ENCODE results near the gene SLTM.
"Not testable (repeated sequence)": the region's sequence is repeated elsewhere in the genome, so short reads cannot be mapped to it uniquely, and the experiment has no call there.

Gene SLTM

DNA sequence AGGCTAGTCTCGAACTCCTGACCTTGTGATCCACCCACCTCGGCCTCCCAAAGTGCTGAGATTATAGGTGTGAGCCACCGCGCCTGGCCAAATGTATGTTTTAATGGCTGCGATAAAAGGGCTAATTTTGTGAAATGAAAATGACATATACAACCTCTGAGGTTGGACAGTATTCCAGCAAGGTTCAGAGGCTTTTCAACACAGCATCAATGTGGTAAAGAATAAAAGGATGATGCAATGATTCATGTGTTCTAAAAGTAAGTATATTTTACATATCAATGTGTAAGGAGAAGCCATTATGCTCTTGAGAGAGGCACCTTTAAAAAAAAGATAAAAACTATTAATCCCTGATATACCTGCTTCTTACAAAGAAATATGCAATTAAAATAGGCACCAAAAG, 6.7 kb downstream of the SLTM start:
- no peak for DNase-seq

GRCh38 chr15:58924327-58924726, 9.2 kb downstream of the SLTM start:
- no peak for DNase-seq

GRCh38 chr15:58923696-58924300, 9.7 kb downstream of the SLTM start:
- no peak for DNase-seq

DNA sequence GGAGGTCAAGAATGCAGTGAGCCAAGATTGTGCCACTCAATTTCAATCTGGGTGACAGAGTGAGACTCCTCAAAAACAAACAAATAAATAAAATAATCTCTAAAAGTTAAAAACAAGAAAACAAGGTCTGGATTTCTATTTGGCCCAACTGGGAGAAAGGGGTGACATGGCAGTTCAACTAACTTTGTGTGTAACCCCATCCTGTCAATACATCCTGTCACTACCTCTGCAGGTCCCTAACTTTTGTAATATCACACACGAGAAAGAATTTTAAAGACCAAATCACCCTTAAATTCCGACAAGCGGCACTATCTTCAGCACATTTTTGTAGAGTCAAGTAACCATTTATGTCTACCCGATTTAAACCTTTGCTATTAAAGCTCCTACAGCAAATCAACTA, 10.2 kb downstream of the SLTM start:
- DNase-seq: peak in 1 of 5 experiments; percentile 50

- DNase-seq: no peak
Observed at GRCh38 chr15:58921267-58921790, 12.2 kb downstream of the SLTM start.

DNA sequence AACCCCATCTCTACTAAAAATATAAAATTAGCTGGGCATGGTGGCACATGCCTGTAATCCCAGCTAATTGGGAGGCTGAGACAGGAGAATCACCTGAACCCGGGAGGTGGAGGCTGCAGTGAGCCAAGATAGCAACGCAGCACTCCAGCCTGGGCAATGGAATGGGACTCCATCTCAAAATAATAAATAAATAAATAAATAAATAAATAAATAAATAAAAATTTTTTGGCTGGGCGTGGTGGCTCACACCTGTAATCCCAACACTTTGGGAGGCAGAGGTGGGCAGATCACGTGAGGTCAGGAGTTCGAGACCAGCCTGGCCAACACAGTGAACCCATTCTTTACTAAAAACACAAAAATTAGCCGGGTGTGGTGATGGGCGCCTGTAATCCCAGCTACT, 13.0 kb downstream of the SLTM start:
- DNase-seq: not testable (repeated sequence)

DNA sequence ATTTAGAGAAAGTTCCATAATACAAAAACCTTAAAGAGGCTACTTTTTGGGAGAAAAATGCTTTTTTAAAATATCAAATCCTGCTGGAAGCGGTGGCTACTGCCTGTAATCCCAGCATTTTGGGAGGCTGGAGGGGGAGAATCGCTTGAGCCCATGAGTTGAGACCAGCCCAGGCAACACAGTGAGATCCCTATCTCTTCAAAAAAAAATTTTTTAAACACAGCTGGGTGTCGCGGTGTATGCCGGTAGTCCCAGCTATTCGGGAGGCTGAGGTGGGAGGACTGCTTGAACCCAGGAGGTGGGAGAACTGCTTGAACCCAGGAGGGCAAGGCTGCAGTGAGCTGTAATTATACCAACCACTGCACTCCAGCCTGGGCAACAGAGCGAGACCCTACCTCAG, 14.2 kb downstream of the SLTM start:
- no peak for DNase-seq

DNA sequence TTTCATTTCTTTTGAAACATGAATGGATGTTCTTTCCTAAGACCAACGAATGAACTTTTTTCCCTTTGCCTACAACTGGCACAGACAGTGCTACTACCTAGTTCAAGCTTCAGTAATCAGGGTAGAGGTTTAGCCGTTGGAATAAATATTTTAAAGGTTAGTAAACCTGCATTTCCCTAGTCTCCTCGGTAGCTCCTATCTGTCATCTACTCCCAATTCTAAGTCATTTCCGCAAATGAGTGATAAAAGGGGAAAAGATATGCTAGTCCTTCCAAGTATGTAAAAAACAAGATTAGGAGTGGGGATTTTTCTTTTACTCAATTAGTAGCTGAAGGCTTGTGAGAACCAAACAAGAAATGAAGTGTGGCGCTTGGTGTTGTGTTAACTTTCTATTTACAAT, 15.2 kb downstream of the SLTM start:
- DNase-seq: no peak

DNA sequence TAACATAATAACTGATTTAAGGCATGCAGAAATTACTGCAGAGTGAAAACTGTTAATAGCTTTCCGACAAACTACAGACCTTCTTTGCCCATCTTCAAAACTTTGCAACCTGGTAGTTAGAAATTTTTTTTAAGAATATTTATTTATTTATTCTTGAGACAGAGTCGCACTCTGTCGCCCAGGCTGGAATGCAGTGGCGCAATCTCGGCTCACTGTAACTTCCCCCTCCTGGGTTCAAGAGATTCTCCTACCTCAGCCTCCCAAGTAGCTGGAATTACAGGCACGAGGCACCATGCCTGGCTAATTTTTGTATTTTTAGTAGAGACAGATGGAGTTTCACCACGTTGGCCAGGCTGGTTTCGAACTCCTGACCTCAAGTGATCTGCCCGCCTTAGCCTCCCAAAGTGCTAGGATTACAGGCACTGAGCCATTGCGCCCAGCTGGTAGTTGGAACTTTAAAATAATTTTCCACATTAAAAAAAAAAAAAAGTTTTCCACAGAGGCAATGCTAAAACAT, 15.8 kb downstream of the SLTM start:
- DNase-seq: not testable (repeated sequence)

- DNase-seq: no peak
Observed at GRCh38 chr15:58916962-58917361, 16.5 kb downstream of the SLTM start.

GRCh38 chr15:58910456-58910855, 23.0 kb downstream of the SLTM start:
- no peak for DNase-seq

DNA sequence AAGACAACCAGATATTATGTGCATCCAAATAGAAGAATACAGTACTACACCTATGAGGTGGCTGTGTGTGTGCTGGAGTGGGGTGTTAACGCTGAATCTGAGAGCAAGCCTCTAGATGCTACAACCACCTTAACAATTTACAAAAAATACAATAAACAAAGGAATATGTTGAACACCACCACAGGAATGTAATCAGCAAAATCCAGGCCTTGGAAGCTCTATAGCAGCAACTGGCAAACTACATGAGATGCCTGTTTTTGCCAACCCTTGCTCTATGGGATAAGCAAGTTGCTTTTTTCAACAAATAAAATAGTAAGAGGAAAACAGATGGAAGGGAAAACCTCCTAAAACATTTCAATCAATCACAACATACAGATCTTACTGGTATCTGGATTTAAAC, 23.9 kb downstream of the SLTM start:
- no peak for DNase-seq

DNA sequence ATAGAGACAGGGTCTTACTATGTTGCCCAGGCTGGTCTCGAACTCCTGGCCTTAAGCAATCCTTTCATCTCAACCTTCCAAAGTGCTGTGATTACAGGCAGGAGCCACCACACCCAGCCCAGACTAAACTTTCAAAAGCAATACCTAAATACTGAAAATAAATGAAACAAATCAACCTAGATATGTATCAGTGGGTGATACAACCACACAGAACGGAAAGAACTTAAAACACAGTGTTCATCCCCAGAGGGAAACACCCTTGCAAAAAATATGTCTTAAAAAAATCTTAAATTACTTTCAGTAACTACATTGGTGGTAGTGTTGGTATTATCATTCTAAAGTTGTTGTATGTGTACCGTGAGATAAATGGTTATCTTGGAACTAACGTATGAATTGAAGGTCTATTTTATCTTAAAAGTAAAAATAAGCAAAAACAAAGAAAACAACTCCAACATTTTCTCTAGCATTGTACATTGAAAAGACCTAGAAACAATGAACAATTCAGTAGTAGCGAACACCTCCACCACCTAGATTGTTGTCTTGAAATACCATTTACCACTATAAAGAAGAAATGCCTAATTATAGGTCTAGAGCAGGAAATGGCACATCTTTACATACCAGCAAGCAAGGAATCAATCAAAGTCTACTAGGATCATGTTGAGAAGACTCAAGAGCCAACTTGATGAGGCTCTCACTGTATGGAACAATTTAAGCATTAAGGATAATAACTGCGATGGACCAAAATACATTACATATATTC, 24.7 kb downstream of the SLTM start:
- peak in 1 of 5 experiments; percentile 77 for DNase-seq

- no peak for DNase-seq
Observed at GRCh38 chr15:58900631-58901030, 32.8 kb downstream of the SLTM start.

DNA sequence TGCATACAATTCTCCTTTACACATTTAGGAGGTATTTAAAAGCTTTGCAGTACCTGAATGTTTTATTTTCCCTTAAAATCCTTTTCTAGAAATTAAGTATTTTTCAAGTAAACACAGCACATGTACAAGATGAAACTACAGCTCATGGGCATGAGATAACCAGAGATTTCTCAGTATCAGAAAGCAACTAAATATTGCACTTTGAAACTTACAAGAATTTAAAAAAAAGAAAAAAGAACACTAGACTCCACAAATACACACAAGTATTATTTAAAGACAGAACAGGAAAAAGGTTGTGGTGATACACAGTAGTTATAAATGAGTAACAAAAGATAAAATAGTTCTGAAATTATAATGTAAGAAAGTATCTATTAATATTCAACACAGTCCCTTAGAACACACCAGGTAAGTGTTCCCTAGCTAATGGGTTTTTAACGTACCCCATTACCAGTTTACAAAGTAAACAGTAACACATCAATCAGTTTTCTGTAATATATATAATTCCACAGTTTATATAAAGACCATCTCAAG, 35.3 kb downstream of the SLTM start:
- peak in 1 of 5 experiments; percentile 10 for DNase-seq

DNA sequence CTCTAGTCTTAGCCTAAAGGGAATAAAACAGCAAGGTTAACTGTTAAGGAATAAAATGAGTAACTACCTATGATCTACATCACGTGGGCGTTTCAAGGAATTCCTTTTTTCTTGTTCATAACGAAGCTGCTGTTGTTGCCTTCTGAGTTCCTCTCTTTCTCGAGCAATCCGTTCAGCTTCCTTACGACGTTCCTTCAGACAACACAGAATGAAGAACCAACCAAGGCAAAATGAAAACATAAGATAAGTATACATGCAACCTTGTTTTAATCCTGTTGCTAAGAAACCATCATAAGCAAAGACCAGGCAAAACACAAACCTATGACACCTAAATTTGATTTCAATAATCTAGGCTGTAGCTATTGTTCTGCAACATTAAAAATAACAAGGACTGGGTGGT, 44.1 kb downstream of the SLTM start:
- DNase-seq: no peak

DNA sequence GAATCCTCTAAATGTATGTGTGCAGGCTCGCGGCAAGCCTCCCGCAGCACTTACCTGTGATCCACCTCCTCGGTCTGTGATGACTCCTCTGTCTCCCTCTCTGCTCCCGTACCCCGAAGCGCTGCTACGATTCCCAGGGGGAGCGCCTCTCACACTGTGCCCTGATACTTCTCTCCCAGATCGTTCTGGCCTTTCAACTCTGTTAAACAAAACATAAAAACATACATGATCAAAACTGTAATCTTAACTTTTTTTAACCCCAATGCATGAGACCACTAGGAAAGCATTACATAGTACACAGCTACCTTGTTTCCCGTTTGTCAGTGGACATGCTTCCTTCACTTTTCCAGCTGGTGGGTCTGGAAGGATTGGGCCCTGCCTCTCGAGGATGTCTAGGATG, 46.6 kb downstream of the SLTM start:
- no peak for DNase-seq

- not testable (repeated sequence) for DNase-seq
Observed at GRCh38 chr15:58883926-58884325, 49.6 kb downstream of the SLTM start.

- no peak for DNase-seq
Observed at GRCh38 chr15:58882243-58882642, 51.2 kb downstream of the SLTM start.

DNA sequence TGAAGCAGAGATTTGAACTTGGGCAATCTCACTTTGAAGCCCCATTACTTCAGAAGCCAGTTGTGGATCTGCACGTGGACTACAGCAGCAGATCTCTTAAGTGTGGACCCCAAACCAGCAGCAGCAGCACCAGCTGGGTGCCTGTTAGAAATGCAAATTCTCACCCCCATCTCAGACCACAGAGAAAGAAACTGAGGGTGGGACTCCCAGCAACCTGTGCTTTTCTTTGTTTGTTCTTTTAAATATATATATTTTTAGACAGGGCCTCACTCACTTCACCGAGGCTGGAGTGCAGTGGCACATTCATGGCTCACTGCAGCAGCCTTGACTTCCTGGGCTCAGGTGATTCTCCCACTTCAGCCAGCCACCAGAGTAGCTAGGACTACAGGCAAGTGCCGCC, 53.2 kb downstream of the SLTM start:
- DNase-seq: no peak

- DNase-seq: no peak
Observed at GRCh38 chr15:58877999-58878825, 55.3 kb downstream of the SLTM start.

GRCh38 chr15:58876306-58877106, 57.0 kb downstream of the SLTM start:
- DNase-seq: no peak

All from T-helper 2 cell (primary cell).